ENCODE data around the gene HMX2.
"Not testable (repeated sequence)": the region's sequence is repeated elsewhere in the genome, so short reads cannot be mapped to it uniquely, and the experiment has no call there.

Gene HMX2

DNA sequence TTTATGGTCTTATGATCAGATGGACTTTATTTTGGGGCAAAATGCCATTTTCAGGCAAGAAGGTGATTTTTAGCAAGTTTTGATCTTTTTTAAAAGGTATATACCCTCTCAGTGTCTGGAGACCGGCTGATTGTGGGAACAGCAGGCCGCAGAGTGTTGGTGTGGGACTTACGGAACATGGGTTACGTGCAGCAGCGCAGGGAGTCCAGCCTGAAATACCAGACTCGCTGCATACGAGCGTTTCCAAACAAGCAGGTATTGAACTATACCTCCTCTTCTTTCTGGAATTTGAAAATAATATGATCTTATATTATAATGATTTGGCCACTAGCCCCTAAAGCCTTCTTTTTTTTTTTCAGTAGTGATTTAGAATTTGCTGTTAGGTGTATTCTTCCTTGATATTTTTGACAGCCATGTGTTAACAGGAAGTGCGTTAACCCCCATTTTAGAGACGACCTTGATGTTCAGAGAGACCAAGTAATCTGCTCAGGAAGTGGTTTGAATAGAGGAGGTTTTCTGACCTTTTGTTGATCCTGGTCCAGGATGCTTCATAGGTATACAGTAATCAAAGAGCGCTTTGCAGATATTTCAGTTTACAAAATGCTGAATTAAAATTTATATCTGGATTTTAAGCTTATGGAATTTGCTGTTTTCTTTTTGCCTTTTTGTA is 12.5 kb downstream of the HMX2 start:
- TF ChIP-seq, protein P1, sequence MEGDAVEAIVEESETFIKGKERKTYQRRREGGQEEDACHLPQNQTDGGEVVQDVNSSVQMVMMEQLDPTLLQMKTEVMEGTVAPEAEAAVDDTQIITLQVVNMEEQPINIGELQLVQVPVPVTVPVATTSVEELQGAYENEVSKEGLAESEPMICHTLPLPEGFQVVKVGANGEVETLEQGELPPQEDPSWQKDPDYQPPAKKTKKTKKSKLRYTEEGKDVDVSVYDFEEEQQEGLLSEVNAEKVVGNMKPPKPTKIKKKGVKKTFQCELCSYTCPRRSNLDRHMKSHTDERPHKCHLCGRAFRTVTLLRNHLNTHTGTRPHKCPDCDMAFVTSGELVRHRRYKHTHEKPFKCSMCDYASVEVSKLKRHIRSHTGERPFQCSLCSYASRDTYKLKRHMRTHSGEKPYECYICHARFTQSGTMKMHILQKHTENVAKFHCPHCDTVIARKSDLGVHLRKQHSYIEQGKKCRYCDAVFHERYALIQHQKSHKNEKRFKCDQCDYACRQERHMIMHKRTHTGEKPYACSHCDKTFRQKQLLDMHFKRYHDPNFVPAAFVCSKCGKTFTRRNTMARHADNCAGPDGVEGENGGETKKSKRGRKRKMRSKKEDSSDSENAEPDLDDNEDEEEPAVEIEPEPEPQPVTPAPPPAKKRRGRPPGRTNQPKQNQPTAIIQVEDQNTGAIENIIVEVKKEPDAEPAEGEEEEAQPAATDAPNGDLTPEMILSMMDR (IDR thresholded peaks at IDR 0.05): no peak
- Histone ChIP-seq H3K4me3 (ENCODE audit: low read depth, low read length) (no peak overlapping the region), H3K4me2 (ENCODE audit: low read length) (no peak overlapping the region), H3K36me3 (ENCODE audit: control insufficient read depth, insufficient read depth, low read length) (no peaks in the 10 kb centered on the region), H3K79me2 (peaks cover 4% of the 10 kb centered on the region), H2AFZ (no peak overlapping the region), H3K27ac (no peak overlapping the region), H3K9ac (no peak overlapping the region), H3K27me3 (ENCODE audit: control insufficient read depth, insufficient read depth, low read length) (no peaks in the 10 kb centered on the region), H3K9me3 (ENCODE audit: control insufficient read depth, low read length) (no peaks in the 10 kb centered on the region), H3K4me1 (no peaks in the 10 kb centered on the region)

GRCh38 chr10:123164319-123164718 is 16.4 kb downstream of the HMX2 start:
- Histone ChIP-seq H2AFZ (no peak overlapping the region), H3K4me2 (ENCODE audit: low read length) (no peak overlapping the region), H3K4me1 (no peaks in the 10 kb centered on the region), H3K9ac (no peak overlapping the region), H3K36me3 (ENCODE audit: control insufficient read depth, insufficient read depth, low read length) (no peaks in the 10 kb centered on the region), H3K27me3 (ENCODE audit: control insufficient read depth, insufficient read depth, low read length) (no peaks in the 10 kb centered on the region), H3K4me3 (ENCODE audit: low read depth, low read length) (no peak overlapping the region), H3K9me3 (ENCODE audit: control insufficient read depth, low read length) (no peaks in the 10 kb centered on the region), H3K27ac (no peak overlapping the region), H3K79me2 (no peaks in the 10 kb centered on the region)
- TF ChIP-seq, protein P1 (IDR thresholded peaks at IDR 0.05): no peak

- Histone ChIP-seq H3K27me3 (ENCODE audit: control insufficient read depth, insufficient read depth, low read length) (no peaks in the 10 kb centered on the region), H3K36me3 (ENCODE audit: control insufficient read depth, insufficient read depth, low read length) (no peaks in the 10 kb centered on the region), H3K9me3 (ENCODE audit: control insufficient read depth, low read length) (no peaks in the 10 kb centered on the region), H3K27ac (no peak overlapping the region), H3K4me3 (ENCODE audit: low read depth, low read length) (no peak overlapping the region), H3K4me1 (no peaks in the 10 kb centered on the region), H3K9ac (no peak overlapping the region), H2AFZ (no peak overlapping the region), H3K4me2 (ENCODE audit: low read length) (no peak overlapping the region), H3K79me2 (peaks cover 2% of the 10 kb centered on the region)
- TF ChIP-seq, protein P1 (IDR thresholded peaks at IDR 0.05): no peak
Observed at GRCh38 chr10:123165445-123166072, 17.6 kb downstream of the HMX2 start.

- H3K79me2 ChIP-seq: peaks cover 2% of the 10 kb centered on the region
- H3K9me3 ChIP-seq (ENCODE audit: control insufficient read depth, low read length): no peaks in the 10 kb centered on the region
- no peak overlapping the region for H2AFZ ChIP-seq
- no peak overlapping the region for H3K27ac ChIP-seq
- no peak overlapping the region for H3K4me2 ChIP-seq (ENCODE audit: low read length)
- no peaks in the 10 kb centered on the region for H3K4me1 ChIP-seq
- no peak overlapping the region for H3K9ac ChIP-seq
- TF ChIP-seq, protein P1 (IDR thresholded peaks at IDR 0.05): no peak
- H3K4me3 ChIP-seq (ENCODE audit: low read depth, low read length): no peak overlapping the region
- H3K36me3 ChIP-seq (ENCODE audit: control insufficient read depth, insufficient read depth, low read length): no peaks in the 10 kb centered on the region
- H3K27me3 ChIP-seq (ENCODE audit: control insufficient read depth, insufficient read depth, low read length): no peaks in the 10 kb centered on the region
Observed at GRCh38 chr10:123166618-123167017, 18.7 kb downstream of the HMX2 start.

- no peak overlapping the region for H3K4me3 ChIP-seq (ENCODE audit: low read depth, low read length)
- H3K9ac ChIP-seq: no peak overlapping the region
- H3K9me3 ChIP-seq (ENCODE audit: control insufficient read depth, low read length): no peaks in the 10 kb centered on the region
- TF ChIP-seq, protein P1 (IDR thresholded peaks at IDR 0.05): no peak
- no peaks in the 10 kb centered on the region for H3K4me1 ChIP-seq
- no peaks in the 10 kb centered on the region for H3K27me3 ChIP-seq (ENCODE audit: control insufficient read depth, insufficient read depth, low read length)
- peaks cover 5% of the 10 kb centered on the region for H3K79me2 ChIP-seq
- no peak overlapping the region for H3K27ac ChIP-seq
- H3K4me2 ChIP-seq (ENCODE audit: low read length): no peak overlapping the region
- no peak overlapping the region for H2AFZ ChIP-seq
- no peaks in the 10 kb centered on the region for H3K36me3 ChIP-seq (ENCODE audit: control insufficient read depth, insufficient read depth, low read length)
Observed at GRCh38 chr10:123170961-123171360, 23.0 kb downstream of the HMX2 start.

DNA sequence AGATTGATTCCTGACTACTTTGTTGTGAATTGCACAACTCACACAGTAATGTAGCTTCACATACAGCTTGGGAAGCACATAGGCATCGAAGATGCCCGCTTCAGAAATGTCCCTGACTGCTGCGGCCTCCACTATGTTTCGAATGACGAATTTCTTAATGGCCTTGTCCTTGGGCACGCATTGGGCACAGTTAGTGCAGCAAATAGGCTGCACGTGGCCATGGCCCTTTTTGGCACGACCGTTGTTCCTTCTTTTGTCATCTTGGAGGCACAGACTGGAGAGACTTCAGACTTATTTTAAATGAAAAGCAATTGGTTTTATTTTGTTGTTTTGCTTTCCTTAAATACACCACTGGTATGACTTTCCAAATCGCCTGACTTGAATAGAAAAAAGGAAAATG is 23.7 kb downstream of the HMX2 start:
- H3K4me3 ChIP-seq (ENCODE audit: low read depth, low read length); H3K4me2 ChIP-seq (ENCODE audit: low read length); H3K36me3 ChIP-seq (ENCODE audit: control insufficient read depth, insufficient read depth, low read length); H3K9ac ChIP-seq; H3K79me2 ChIP-seq; H3K27me3 ChIP-seq (ENCODE audit: control insufficient read depth, insufficient read depth, low read length); H3K4me1 ChIP-seq; H3K27ac ChIP-seq; H2AFZ ChIP-seq; H3K9me3 ChIP-seq (ENCODE audit: control insufficient read depth, low read length): not testable (repeated sequence)

All from parathyroid adenoma (tissue), 2 donors.